ENCODE data around the gene PRICKLE3.
"Not testable (repeated sequence)": the region's sequence is repeated elsewhere in the genome, so short reads cannot be mapped to it uniquely, and the experiment has no call there.

The PRICKLE3 gene

GRCh38 chrX:49155900-49156837 is 30.0 kb downstream of the PRICKLE3 start:
- peak; percentile 93 for DNase-seq

DNA sequence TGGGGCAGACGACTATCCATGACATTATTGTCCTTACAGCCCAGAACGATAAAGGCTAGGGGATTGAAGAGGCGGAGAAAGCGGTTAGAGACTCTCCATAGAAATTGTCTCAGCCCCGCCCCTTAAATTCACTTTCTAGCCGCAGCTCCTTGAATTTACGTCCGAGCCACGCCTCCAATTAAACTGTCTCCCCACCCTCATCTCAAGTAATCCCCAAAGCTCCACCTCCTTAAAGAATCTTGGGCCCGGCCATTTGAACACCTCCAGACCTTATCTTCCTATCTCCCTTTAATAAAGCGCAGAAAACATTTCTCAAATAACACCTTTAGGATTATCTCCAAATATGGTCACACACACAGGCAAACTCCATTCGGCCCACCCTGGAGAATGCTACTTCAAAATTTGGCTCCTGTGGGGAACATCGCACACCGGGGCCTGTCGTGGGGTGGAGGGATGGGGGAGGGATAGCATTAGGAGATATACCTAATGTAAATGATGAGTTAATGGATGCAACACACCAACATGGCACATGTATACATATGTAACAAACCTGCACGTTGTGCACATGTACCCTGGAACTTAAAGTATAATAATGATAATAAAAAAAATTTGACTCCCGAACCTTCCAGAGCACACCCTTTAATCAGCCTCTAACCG is 30.8 kb downstream of the PRICKLE3 start:
- DNase-seq = peak; percentile 77

DNA sequence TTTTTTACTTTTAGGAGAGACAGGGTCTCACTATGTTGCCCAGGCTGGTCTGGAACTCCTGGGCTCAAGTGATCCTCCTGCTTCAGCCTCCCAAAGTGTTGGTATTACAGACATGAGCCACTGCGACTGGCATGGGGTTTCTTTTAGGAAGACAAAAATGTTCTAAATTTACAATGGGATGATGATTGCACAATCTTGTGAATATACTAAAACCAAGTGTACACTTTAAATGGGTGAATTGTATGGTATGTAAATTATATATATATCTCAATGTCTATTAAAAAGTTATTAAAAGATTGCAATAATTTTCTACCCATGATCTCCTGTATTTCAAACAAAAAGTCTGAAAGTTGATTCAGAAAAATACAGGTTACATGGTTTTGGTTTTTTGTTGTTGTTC is 32.7 kb downstream of the PRICKLE3 start:
- DNase-seq = no peak

DNA sequence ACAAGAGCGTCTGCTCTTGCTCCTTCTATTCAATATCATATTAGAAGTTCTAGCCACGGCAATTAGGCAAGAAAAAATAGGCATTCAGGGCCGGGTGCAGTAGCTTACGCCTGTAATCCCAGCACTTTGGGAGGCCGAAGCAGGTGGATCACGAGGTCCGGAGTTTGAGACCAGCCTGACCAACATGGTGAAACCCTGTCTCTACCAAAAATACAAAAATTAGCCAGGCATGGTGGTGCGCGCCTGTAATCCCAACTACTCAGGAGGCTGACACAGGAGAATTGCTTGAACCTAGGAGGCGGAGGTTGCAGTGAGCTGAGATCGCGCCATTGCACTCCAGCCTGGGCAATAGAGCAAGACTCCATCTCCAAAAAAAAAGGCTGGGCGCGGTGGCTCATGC is 36.9 kb downstream of the PRICKLE3 start:
- DNase-seq = not testable (repeated sequence)

DNA sequence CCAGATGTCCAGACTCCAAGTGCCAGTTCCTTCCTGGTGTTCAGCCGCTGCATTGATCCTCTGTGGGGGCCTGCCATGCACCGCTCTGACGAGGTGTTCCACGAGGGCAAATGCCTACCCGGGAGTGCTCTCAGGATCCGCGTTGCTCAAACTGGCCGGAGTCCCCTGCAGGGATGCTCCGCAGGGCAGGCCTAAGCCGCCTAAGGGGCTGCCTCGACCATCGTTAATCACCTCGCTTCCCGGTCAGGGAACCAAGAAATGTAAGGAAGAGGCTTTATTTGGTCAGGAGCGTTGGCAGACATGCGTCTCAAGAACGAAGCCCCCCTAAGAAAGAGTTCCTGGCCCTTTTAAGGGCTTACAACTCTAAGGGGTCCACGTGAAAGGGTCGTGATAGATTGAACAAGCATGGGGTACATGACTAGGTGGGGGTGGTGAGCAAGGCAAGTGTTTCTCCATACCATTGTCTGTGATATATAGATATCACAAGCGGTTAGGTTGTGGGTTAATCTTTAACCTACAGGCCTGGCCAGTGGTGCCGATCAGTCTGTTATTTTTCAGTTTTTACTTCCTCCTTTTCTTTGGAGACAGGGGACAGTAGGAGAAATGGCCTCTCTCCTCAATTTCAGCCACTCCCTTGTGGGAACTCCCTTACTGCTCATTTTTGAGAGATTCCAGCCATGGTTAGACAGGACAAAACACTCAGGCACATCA is 37.6 kb downstream of the PRICKLE3 start:
- not testable (repeated sequence) for DNase-seq

- no peak for DNase-seq
These were observed 38.2 kb downstream of the PRICKLE3 start for GRCh38 chrX:49147936-49148335.

- no peak for DNase-seq
These were observed 38.9 kb downstream of the PRICKLE3 start for GRCh38 chrX:49147282-49147681.

DNA sequence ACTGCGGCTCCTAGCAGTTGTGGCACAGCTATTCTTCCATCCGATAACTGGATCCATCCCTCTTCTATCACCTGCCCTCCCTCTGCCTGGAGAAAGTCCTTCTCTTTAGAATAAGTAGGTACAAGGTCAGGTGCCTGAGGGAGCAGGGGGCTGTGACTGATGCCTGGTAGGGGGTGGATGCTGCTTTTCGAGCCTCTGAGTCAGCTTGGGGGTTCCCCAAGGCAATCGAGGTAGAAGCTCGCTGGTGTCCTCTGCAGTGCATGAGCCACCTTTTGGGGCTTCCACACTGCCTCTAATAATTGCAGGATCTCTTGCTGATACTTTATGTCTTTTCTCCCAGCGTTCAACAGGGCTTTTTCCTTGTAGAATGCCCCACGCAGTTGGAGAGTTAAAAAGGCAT is 43.0 kb downstream of the PRICKLE3 start:
- DNase-seq = not testable (repeated sequence)

- DNase-seq = not testable (repeated sequence)
These were observed 43.9 kb downstream of the PRICKLE3 start for GRCh38 chrX:49142264-49142663.

GRCh38 chrX:49139713-49140112 is 46.5 kb downstream of the PRICKLE3 start:
- DNase-seq = no peak

GRCh38 chrX:49137492-49137891 is 48.7 kb downstream of the PRICKLE3 start:
- no peak for DNase-seq

- DNase-seq = no peak
These were observed 52.4 kb downstream of the PRICKLE3 start for GRCh38 chrX:49133759-49134158.

GRCh38 chrX:49132275-49132674 is 53.9 kb downstream of the PRICKLE3 start:
- DNase-seq = not testable (repeated sequence)

DNA sequence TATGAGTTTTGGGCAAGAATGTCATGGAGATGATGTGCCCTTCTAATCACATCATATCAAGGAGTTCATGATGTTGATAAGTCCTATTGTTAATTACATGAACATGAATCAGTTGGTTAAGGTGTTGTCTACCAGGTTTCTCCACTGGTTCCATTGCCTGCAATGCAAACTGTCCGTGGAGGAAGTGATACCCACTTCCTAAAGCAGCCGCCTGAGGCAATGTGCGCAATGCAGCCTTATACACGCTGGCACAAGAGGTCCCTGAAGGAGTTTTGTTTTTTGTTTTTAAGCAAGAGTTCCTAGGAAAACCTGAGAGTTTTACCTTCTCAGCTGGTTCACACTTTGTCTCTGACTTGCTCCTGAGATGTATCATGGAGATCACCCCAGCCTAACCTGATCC is 56.7 kb downstream of the PRICKLE3 start:
- no peak for DNase-seq

DNA sequence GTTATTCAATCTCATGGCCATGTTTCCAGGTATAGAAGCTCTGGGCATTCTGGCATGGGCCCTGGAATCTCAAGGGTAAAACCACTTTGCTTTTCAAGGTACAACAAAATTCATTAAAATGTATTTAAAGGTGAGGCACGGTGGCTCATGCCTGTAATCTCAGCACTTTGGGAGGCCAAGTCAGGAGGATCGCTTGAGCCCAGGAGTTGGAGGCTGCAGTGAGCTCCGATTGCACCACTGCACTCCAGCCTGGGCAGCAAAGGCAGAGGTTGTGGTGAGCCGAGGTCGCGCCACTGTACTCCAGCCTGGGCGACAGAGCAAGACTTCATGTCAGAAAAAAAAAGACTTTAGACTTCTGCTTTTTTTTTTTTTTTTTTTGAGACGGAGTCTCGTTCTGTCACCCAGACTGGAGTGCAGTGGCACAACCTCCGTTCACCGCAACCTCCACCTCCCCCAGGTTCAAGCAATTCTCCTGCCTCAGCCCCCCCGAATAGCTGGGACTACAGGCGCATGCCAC is 58.4 kb downstream of the PRICKLE3 start:
- DNase-seq = not testable (repeated sequence)

All from eye (tissue), 1 donor.